ENCODE data around the gene NOCT.

GRCh38 chr4:139018971-139019758, 3.6 kb downstream of the NOCT start:
- TF ChIP-seq CTCF (IDR thresholded peaks at IDR 0.05; ENCODE audit: extremely low read depth in 1 of 2, insufficient read depth in 1 of 2, low read depth in 1 of 2, low read length in 2 of 2) (no peak), POLR2A (IDR thresholded peaks at IDR 0.05; ENCODE audit: low read depth, low read length) (no peak), EZH2 (IDR thresholded peaks at IDR 0.05; ENCODE audit: borderline replicate concordance, low read depth, low read length, severe bottlenecking) (no peak), POLR2AphosphoS5 (IDR thresholded peaks at IDR 0.05; ENCODE audit: insufficient read depth, low read depth, low read length) (no peak), GATA2 (IDR thresholded peaks at IDR 0.05; ENCODE audit: insufficient read depth, insufficient read length, low read depth, low read length) (no peak)

Measured in endothelial cell of umbilical vein (primary cell).